Astrocyte (in vitro differentiated cells and primary cell): ENCODE measurements around the gene GIPR. TPM values are rescaled to one million over a fixed set of nuclear protein-coding genes. Genes with fewer than 3 reads are reported as not detected.
A peak's percentile ranks its signal among the peaks of the same experiment; 100 is the strongest.

Experiments
- DNase-seq: peaks from one replicate; pipeline ENCODE4 v3.0.0-alpha.2; 2010; ENCODE audit warnings: low read depth
- FAIRE-seq: peaks from 2 replicates; lab custom pipeline; 2011; peaks lifted over from hg19 to GRCh38; lab: Jason Lieb, UNC
- H2AFZ ChIP-seq: 2 replicates; pipeline ENCODE4 v1.6.0; 2012; ENCODE audit warnings: low read depth, low read length, inconsistent platforms
- H3K27ac ChIP-seq: 2 replicates; pipeline ENCODE4 v1.5.1; 2011; ENCODE audit warnings: low read depth, low read length, inconsistent platforms
- H3K27me3 ChIP-seq: 2 replicates; pipeline ENCODE4 v1.6.0; 2011; ENCODE audit warnings: low read length, inconsistent platforms; ENCODE audit not compliant: insufficient read depth
- H3K36me3 ChIP-seq: 2 replicates; pipeline ENCODE4 v1.5.1; 2011; ENCODE audit warnings: low read length, inconsistent platforms; ENCODE audit not compliant: insufficient read depth
- H3K4me1 ChIP-seq: 2 replicates; pipeline ENCODE4 v1.5.1; 2011; ENCODE audit warnings: low read length, inconsistent platforms; ENCODE audit not compliant: insufficient read depth
- H3K4me2 ChIP-seq: 2 replicates; pipeline ENCODE4 v1.6.0; 2012; ENCODE audit warnings: low read length, inconsistent platforms
- H3K4me3 ChIP-seq: 2 replicates; pipeline ENCODE4 v1.5.1; 2011; ENCODE audit warnings: low read depth, mild to moderate bottlenecking, low read length, inconsistent platforms; ENCODE audit not compliant: insufficient read depth
- H3K79me2 ChIP-seq: 2 replicates; pipeline ENCODE4 v1.6.0; 2012; ENCODE audit warnings: mild to moderate bottlenecking, low read length, inconsistent platforms; ENCODE audit not compliant: insufficient read depth
- H3K9ac ChIP-seq: 2 replicates; pipeline ENCODE4 v1.6.0; 2012; ENCODE audit warnings: mild to moderate bottlenecking, low read length, inconsistent platforms
- H3K9me3 ChIP-seq: 2 replicates; pipeline ENCODE4 v1.5.1; 2012; ENCODE audit warnings: low read depth, mild to moderate bottlenecking, low read length, inconsistent platforms; ENCODE audit not compliant: insufficient read depth
- H4K20me1 ChIP-seq: 2 replicates; pipeline ENCODE4 v1.6.0; 2012; ENCODE audit warnings: low read length, inconsistent platforms; ENCODE audit not compliant: insufficient read depth
- H3K27ac Mint-ChIP-seq: one replicate; pipeline ENCODE4 v1.8.0; 2021; ENCODE audit warnings: mild to moderate bottlenecking, mixed read lengths; ENCODE audit not compliant: unreplicated experiment
- H3K27me3 Mint-ChIP-seq: one replicate; pipeline ENCODE4 v1.8.0; 2021; ENCODE audit warnings: low read depth, mixed read lengths; ENCODE audit not compliant: unreplicated experiment
- H3K36me3 Mint-ChIP-seq: one replicate; pipeline ENCODE4 v1.8.0; 2021; ENCODE audit warnings: low read depth, mixed read lengths; ENCODE audit not compliant: unreplicated experiment
- H3K4me1 Mint-ChIP-seq: one replicate; pipeline ENCODE4 v1.8.0; 2021; ENCODE audit warnings: low read depth, mixed read lengths; ENCODE audit not compliant: unreplicated experiment
- H3K4me3 Mint-ChIP-seq: one replicate; pipeline ENCODE4 v1.8.0; 2021; ENCODE audit warnings: mild to moderate bottlenecking, moderate library complexity, mixed read lengths; ENCODE audit not compliant: unreplicated experiment
- H3K9me3 Mint-ChIP-seq: one replicate; pipeline ENCODE4 v1.8.0; 2021; ENCODE audit warnings: mild to moderate bottlenecking, mixed read lengths; ENCODE audit not compliant: unreplicated experiment
- CTCF ChIP-seq: IDR thresholded peaks from 2 replicates; pipeline ENCODE4 v1.5.1; 2011; ENCODE audit warnings: low read depth, mild to moderate bottlenecking, inconsistent platforms, low read length, moderate library complexity; ENCODE audit not compliant: insufficient read depth
- EZH2 ChIP-seq: IDR thresholded peaks from 2 replicates; pipeline ENCODE4 v1.6.1; 2012; ENCODE audit warnings: mild to moderate bottlenecking, low read length, inconsistent platforms; ENCODE audit not compliant: insufficient read depth
- total RNA-seq: library from RNA; stranded (reverse); gene quantifications from 2 replicates; pipeline ENCODE4 v1.2.1, GENCODE V29; 2021

Gene GIPR
- total RNA-seq, 1 donor from 2014 or later, result 4.4 TPM

- DNase-seq (no peak), FAIRE-seq (no peak)
- Mint-ChIP-seq H3K27me3 (no peaks in the 10 kb centered on the region), H3K4me1 (peaks cover 2% of the 10 kb centered on the region), H3K36me3 (peaks cover 21% of the 10 kb centered on the region), H3K9me3 (peaks cover 1% of the 10 kb centered on the region), H3K27ac (no peak overlapping the region), H3K4me3 (peak overlapping the region; percentile 20)
- Histone ChIP-seq H3K9me3 (no peaks in the 10 kb centered on the region), H3K79me2 (no peaks in the 10 kb centered on the region), H3K27ac (no peak overlapping the region), H4K20me1 (no peaks in the 10 kb centered on the region), H3K4me1 (no peaks in the 10 kb centered on the region), H3K4me2 (no peak overlapping the region), H3K36me3 (peaks cover 10% of the 10 kb centered on the region), H2AFZ (no peak overlapping the region), H3K27me3 (no peaks in the 10 kb centered on the region), H3K4me3 (no peak overlapping the region), H3K9ac (no peak overlapping the region)
- TF ChIP-seq EZH2, result no peak
- no peak for TF ChIP-seq CTCF
Observed at GRCh38 chr19:45701676-45702075, 33.7 kb downstream of the GIPR start.

- H3K9me3 Mint-ChIP-seq, result peaks cover 1% of the 10 kb centered on the region
- TF ChIP-seq EZH2 (no peak), CTCF (no peak)
- H3K4me1 ChIP-seq, result no peaks in the 10 kb centered on the region
- no peaks in the 10 kb centered on the region for H4K20me1 ChIP-seq
- H3K27ac ChIP-seq, result no peak overlapping the region
- peaks cover 2% of the 10 kb centered on the region for H3K4me1 Mint-ChIP-seq
- no peak for FAIRE-seq
- H3K27me3 Mint-ChIP-seq, result no peaks in the 10 kb centered on the region
- H3K36me3 Mint-ChIP-seq, result peaks cover 19% of the 10 kb centered on the region
- no peak overlapping the region for H3K4me2 ChIP-seq
- no peaks in the 10 kb centered on the region for H3K27me3 ChIP-seq
- H3K36me3 ChIP-seq, result peaks cover 10% of the 10 kb centered on the region
- no peak overlapping the region for H2AFZ ChIP-seq
- no peaks in the 10 kb centered on the region for H3K9me3 ChIP-seq
- H3K79me2 ChIP-seq, result no peaks in the 10 kb centered on the region
- no peak overlapping the region for H3K9ac ChIP-seq
- DNase-seq, result no peak
- no peak overlapping the region for H3K4me3 ChIP-seq
- no peak overlapping the region for H3K4me3 Mint-ChIP-seq
- no peak overlapping the region for H3K27ac Mint-ChIP-seq
Observed at GRCh38 chr19:45705115-45705514, 37.1 kb downstream of the GIPR start.

- no peak overlapping the region for H3K4me3 Mint-ChIP-seq
- TF ChIP-seq CTCF, result no peak
- TF ChIP-seq EZH2, result no peak
- DNase-seq (no peak), FAIRE-seq (no peak)
- Histone ChIP-seq H3K9ac (no peak overlapping the region), H3K4me1 (no peaks in the 10 kb centered on the region), H3K79me2 (peaks cover 1% of the 10 kb centered on the region), H3K9me3 (no peaks in the 10 kb centered on the region), H3K27ac (no peak overlapping the region), H3K4me3 (no peak overlapping the region), H2AFZ (no peak overlapping the region), H3K27me3 (no peaks in the 10 kb centered on the region), H4K20me1 (peaks cover 6% of the 10 kb centered on the region), H3K4me2 (no peak overlapping the region), H3K36me3 (peaks cover 10% of the 10 kb centered on the region)
- H3K36me3 Mint-ChIP-seq, result peaks cover 22% of the 10 kb centered on the region
- H3K27me3 Mint-ChIP-seq, result no peaks in the 10 kb centered on the region
- no peak overlapping the region for H3K27ac Mint-ChIP-seq
- peaks cover 1% of the 10 kb centered on the region for H3K9me3 Mint-ChIP-seq
- H3K4me1 Mint-ChIP-seq, result peaks cover 2% of the 10 kb centered on the region
Observed at GRCh38 chr19:45705710-45706415, 37.8 kb downstream of the GIPR start.
